Measurements from ENCODE around the gene GRIK2.

DNA sequence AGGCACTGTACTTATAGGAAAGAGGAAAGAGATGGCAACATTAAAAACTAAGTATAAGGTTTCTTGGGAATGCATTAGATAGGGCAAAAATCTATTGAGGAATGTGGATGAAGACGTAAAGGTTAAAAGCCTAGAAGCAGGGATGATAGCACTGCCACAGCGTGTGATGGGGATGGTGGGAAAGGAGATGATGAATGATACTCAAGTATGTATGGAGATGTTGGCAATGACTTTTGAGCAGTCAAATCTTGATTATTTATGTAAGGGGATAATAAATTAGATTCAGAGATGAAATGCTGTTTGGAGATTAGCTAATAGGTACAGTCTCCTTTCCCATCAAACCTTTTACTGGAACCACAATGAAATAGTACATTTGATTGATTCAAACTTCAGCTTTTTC lies 432.8 kb downstream of the GRIK2 start:
- no peak for TF ChIP-seq POLR2A (IDR thresholded peaks at IDR 0.05)
- TF ChIP-seq, protein P1, sequence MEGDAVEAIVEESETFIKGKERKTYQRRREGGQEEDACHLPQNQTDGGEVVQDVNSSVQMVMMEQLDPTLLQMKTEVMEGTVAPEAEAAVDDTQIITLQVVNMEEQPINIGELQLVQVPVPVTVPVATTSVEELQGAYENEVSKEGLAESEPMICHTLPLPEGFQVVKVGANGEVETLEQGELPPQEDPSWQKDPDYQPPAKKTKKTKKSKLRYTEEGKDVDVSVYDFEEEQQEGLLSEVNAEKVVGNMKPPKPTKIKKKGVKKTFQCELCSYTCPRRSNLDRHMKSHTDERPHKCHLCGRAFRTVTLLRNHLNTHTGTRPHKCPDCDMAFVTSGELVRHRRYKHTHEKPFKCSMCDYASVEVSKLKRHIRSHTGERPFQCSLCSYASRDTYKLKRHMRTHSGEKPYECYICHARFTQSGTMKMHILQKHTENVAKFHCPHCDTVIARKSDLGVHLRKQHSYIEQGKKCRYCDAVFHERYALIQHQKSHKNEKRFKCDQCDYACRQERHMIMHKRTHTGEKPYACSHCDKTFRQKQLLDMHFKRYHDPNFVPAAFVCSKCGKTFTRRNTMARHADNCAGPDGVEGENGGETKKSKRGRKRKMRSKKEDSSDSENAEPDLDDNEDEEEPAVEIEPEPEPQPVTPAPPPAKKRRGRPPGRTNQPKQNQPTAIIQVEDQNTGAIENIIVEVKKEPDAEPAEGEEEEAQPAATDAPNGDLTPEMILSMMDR (IDR thresholded peaks at IDR 0.05): no peak

Data from thyroid gland (tissue), 4 donors.